ENCODE measurements around the gene RPRD1A.
"Not testable (repeated sequence)": the region's sequence is repeated elsewhere in the genome, so short reads cannot be mapped to it uniquely, and the experiment has no call there.

RPRD1A gene

GRCh38 chr18:35967866-35968265, 99.5 kb downstream of the RPRD1A start:
- DNase-seq: not testable (repeated sequence)

DNA sequence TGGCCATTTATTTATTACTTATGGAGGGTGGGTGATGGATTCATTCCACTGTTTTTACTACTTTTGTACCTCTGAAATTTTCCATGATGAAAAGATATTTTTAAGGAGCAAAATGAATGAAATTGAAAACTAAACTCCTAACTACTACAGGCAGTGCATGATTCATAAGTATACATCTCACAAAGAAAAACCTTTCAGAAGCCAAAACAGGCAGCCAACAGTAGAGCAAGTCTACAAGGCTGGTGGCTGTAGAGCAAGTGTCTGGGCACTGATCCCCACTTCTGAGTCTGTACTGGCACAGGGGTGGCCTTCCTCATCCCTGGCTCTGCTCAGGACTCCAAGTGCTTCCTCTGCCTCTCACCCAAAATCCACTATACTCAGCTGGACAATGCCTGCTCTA, 103.0 kb downstream of the RPRD1A start:
- DNase-seq: no peak

DNA sequence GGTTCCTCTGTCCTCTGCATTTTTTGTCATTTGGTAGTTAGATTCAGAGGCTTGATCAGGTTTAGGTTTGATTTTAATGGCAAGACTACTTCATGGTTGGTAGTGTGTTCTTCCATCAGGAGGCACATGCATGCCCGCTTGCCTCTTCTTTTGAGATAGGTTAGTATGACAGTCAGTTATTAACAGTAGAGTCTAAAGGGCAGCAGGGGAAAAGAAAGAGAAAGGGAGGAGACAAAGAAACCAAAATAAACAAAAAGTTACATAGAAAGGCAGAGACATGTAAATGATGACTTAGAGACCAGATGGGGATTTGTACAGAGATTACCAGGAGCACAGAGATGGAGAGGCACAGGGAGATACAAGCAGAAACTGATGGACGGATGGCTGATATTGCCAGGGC, 105.0 kb downstream of the RPRD1A start:
- no peak for DNase-seq

GRCh38 chr18:35956226-35956625, 111.1 kb downstream of the RPRD1A start:
- DNase-seq: no peak

GRCh38 chr18:35953688-35954087, 113.7 kb downstream of the RPRD1A start:
- DNase-seq: no peak

DNA sequence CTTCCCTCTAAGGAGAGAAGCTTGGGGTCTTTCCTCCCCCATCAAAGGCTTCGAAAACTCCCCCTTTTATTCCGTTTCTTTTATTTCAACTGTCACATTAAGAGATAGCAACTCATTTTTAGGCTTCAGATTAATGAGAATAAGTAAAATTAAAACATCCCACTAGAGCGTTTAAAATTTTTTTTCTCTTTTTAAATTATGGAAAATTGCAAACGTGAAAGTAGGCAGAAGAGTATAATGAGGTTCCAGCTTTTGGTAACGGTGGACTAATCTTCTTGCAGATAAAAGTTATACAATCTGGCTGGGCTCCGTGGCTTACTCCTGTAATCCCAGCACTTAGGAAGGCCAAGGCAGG, 116.8 kb downstream of the RPRD1A start:
- no peak for DNase-seq

DNA sequence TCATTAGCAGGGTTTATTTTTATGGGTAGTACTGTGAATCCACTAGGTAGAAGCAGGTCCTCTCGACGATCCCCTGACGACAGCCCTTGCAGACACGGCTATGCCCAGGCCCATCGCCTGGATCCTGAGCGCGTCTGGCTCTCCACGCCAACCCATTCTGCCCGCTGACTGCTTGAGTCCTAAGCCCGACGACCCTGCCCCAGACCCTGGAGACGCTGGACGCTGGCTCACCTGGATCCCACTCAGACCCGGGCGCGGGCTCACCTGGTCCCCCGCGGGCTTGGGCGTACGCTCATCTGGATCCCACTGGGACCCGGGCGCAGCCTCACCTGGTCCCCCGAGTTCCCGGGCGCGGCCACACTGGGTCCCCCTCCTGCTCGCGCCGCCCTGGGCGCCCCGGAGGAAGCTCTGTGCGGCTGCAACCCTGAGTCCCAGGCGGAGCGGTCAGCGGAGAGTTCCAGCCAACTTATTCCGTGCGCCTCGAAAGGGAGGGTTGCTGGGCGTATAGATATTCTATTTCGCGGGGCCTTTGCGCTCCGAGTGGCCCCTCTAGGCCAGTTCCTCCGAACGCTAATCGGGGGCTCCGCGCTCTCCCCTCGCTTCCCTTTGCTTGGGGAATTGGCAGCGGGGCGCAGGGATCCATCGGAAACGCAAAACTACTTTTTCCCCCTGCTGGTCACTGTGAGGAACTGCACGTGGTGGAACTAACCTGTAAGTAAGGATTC, 117.3 kb downstream of the RPRD1A start:
- peak; percentile 42 for DNase-seq

GRCh38 chr18:35949090-35949489, 118.3 kb downstream of the RPRD1A start:
- DNase-seq: no peak

DNA sequence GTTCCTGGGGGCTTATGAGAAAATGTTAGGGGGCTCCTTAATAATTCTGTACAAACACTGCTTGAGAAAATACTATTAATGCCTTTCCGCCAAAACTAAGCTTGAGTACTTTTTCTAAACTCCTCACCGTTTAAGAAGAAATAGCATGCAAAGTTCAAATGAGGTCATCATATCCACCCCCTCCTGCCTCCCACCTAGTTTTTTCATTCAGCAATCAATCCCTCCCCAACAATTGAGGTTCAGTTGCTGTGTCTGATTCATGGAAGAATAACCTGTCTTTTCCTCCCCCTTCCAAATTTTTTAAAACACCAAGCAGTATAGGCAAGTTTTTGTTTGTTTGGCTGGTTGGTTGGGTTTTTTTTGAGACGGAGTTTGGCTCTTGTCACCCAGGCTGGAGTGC, 119.3 kb downstream of the RPRD1A start:
- DNase-seq: no peak

GRCh38 chr18:35942661-35943060, 124.7 kb downstream of the RPRD1A start:
- DNase-seq: no peak

- DNase-seq: no peak
These were observed 125.2 kb downstream of the RPRD1A start for GRCh38 chr18:35942133-35942532.

DNA sequence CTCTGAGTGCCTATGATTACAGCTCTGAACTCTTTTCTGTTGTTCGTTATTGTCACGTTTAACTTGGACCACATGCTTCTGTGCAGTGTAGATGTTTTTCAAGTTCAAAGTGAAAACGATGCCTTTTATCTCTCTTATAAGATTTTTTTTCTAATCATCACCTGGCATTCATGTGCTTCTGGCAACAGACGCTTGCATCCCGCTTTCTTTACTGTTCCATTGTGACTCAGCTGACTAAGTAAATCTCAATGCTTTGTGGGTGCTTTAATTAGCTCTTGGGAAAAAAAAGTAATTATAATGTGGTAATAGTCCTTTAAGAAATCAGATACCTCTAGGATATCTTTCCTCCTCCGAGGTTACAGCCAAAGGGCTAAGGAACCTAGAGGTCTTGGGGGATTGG, 126.1 kb downstream of the RPRD1A start:
- no peak for DNase-seq

All from NCI-H1694 (cell line).